Cortex of kidney (tissue), 1 donor: Measurements from ENCODE around the gene KRTAP5-6.
"Not testable (repeated sequence)": the region's sequence is repeated elsewhere in the genome, so short reads cannot be mapped to it uniquely, and the experiment has no call there.

Source experiments
- DNase-seq: peaks from one replicate; lab custom pipeline; 2025; lab: John Stamatoyannopoulos, UW

KRTAP5-6 gene

DNA sequence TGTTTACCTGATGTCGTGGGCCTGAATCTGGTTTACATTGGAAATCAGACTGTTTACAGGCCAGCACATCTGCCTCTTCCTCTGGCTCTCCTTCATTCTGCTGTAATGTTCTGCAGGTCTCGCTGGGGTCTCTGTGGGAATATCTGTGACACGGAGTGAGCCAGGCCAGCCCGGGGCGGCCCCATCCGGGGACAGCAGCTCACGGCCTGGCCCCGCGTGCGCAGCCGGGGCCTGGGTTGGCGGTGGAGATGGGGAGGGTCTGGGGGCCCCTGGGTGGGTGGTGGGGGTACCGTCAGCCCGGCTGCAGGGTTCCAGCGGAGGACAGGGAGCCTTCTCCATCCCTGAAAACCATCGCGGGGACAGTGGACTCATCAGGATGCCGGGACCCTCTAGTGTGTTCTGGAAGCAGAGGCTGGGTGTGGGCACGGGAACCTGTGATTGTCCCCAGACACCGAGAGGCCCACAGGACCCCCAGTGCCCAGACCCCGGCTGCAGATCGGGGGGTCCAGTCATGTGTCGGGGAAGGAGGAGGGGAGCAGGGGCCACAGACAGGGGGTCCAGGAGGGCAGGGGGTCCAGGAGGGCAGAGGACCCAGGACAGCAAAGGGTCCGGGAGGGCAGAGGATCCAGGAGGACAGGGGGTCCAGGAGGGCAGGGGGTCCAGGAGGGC is 13.0 kb upstream of the KRTAP5-6 start:
- not testable (repeated sequence) for DNase-seq

DNA sequence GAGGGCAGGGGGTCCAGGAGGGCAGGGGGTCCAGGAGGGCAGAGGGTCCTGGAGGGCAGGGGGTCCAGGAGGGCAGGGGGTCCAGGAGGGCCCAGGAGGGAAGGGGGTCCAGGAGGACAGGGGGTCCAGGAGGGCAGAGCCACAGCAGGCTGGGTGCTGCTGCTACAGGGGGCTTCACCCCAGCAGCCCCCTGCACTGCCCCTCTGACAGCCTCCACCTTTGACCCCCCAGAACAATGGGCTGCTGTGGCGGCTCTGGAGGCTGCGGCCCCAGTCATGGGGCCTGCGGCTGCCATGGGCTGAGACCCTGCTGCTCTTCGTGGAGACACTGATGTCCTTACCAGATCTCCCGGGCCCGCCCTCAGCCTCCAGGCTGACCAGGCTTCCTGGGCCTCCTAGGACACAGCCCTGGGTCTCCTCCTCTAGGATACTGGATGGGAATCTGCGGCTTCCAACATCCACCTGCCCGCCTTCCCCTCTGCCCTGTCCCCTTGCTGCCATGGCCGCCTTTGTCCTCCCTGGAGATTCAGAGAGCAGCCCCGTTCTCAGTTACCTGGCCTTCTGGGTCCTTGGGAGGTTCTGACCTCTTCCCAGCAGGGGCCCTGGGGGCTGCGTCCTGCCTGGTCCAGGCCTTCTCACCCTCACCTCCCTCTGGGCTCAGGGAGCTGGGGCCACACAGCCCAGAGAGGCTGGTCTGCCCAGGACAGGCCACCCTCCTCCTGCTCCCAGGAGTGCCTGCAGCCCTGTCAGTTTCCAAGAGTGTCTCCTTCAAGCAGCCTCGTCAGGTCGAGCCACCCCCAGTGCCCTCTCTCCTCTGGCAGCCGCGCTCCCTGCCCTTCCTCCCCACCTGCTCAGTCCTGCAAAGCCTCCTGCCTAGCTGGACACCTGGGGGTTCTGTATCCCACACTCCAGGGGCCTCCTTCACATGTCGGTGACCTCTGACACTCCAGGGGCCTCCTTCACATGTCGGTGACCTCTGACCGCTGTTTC is 11.8 kb upstream of the KRTAP5-6 start:
- not testable (repeated sequence) for DNase-seq

DNA sequence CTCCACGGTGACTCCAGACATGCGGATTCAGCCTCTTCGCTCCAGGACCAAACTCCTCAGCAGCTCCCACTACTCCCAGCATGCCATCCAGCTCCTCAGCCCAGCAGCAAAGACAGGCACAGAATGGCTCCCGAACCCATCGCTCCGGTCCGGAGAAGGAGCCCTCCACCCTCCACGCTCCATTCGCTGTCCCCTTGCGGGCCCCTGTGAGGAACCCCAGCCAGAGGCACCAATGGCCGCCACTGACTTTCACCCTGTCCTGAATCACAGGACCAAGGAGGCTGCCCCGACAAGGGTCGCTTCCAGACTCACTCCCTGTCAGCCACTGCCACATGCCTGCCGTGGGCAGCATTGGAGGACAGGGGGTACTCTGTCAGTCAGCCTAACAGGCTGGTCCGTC is 10.8 kb upstream of the KRTAP5-6 start:
- not testable (repeated sequence) for DNase-seq

DNA sequence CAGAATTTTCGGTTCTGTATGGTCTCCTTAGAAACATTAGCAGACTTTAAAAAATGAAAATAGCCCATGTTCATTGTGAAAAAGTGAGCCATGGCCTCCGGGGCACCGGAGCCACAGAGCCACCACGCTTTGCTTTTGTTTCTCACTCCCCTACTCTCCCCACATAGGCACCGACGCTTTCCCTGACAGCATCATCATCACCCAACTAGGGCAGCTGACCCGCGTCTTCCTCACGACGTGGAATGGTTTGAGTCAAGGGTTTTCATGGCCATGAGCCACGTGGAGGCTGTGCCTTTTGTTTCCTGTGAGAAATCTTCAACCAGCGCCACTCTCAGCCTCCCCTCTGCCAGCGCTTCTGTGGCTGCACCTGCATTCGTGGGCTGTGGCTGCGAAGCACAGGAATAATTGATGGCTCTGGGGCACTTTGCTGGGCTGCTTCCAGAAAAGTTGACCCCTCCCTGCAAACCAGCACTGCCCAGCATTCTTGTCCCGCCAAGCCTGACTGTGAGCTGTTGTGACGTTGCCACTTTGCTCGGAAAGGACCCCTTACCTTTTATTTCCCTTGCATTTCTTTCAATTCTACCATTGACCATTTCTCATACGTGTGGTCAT is 8.6 kb upstream of the KRTAP5-6 start:
- not testable (repeated sequence) for DNase-seq

DNA sequence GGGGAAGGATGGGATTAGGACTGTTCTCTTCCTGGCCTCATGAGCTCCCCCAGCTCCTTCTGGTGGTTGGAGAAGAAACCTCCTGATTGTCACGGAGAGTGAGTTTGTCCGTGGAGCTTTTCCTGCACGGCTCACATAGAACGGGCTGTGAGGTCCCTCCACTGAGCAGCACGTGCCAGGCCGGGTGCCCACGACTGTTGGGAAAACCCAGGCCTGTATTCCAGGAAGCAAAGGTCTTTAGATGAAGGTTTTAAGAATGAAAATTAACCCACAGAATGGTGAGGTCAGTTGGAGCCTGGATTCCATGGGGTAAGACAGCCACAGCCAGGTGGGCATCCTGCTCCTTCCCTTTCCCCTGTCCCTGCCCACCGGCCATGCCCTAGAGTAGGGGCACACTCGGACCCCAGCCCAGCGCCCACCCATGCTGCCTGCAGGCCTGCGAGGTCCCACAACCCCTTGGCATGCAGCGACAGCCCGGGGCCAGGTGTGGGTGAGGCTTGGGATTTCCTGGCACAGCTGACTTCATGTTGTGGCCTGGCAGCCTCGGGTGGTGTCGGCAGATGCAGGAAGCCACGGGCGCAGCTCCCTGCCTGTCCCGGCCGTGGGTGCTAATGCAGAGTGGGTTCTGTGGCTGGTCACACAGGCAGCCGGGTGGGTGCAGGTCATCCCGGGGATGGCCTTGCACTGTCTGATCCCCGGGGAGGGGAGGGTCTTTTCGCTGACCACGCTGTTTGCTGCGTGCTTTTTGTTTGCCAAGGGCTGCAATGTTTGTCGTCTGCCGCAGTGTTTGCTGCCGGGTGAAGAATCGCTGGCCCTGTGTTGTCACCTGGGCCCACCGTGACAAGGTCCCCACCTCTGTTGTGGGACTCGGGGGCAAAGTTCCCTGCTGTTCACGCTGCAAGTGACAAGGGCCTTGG is 7.5 kb upstream of the KRTAP5-6 start:
- DNase-seq, result not testable (repeated sequence)

DNA sequence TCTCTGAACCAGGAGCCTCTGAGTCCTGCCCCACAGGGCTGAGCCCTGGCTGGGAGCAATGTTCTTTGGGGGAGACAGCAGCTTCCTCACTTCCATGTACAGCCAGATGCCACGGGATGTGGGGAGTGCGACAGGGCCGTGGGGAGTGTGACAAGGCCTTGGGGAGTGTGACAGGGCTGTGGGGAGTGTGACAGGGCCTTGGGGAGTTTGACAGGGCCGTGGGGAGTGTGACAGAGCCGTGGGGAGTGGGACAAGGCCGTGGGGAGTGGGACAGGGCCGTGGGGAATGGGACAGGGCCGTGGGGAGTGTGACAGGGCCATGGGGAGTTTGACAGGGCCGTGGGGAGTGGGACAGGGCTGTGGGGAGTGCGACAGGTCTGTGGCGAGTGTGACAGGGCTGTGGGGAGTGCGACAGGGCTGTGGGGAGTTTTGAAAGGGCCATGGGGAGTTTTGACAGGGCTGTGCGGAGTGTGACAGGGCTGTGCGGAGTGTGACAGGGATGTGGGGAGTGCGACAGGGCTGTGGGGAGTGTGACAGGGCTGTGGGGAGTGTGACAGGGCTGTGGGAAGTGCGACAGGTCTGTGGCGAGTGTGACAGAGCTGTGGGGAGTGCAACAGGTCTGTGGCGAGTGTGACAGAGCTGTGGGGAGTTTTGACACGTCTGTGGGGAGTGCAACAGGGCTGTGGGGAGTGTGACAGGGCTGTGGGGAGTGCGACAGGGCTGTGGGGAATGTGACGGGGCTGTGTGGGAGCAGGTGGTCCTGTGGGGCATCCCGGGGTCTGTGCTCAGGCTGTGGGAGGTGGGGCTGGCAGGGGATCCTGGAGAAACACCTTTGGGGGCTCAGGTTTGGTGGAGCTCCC is 6.6 kb upstream of the KRTAP5-6 start:
- DNase-seq, result no peak

DNA sequence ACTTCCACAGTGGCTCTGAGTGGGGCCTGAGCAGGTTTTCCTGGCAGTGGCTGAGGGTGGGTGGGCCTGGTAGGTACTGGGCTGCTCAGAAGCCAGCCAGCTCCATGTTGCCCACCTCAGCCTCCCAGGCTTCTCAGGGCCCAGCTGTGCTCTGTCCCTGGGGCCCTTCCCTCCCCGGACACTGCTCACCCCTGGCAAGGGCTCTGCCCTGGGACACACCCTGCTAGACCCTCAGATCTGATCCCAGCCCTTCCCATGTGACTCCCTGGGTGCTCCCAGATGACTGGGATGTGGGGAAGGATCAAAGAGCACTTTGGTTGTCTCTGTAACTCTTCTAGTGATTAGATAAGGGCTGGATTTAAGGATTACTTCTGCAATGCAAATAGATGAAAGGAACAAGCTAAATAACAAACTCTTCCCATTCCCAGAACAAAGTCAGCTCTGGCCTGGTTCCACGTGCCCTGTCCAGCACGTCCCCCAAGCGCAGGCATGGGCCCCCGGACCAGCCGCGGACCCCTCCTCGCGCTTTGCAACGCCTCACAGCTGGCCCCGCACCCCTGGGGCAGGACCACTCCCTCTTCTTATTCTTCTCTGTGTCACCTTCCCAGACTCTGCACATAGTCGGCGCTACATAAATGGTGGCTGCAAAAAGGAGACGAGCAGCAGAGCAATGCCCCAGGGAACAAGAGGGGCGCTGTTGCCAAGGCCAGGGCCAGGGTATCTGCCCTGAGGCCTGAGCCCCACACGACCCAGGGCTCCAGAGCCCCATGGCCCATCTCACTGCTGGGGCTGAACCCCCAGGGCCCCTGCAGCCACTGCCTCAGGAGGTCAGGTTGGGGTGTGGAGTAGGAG is 5.7 kb upstream of the KRTAP5-6 start:
- DNase-seq, result no peak

DNA sequence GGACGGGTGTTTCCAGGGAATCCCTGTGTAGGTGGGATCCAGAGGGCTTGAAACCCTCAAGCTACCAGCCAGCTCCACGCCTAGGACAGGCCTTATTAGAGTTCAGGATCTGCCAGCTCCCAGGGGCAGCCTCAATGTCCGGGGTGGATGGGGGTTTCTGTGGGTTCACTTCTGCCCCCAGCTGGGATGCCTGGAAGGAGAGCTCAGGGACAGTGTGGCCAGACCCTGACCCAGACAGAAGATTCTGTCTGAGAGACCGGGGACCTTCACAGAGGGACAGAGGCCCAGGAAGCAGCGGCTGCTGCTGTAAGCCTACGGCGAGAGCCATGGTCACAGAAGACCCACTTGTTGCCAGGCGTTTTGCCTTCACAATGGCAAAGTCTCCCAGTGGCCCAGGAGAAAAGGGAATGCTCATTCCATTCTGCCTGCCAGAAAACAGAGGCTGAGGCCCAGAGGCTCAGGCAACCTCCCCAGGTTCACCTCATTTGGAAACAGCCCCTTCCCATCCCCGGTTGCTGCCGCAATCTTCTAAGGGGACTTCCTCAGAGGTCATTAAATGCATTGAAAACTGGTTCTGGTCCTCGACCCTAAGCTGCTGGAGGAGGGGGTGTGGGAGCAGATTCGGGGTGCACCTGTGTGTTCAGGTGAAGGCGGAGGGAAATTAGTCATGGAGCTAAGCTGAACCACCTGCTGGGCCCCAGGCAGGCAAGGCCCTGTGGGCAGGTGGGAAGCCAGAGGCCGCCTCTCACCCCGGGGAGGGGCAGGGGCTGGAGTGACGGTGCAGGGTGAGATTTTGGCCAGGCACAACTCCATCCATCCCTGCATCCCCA is 4.9 kb upstream of the KRTAP5-6 start:
- DNase-seq, result no peak

DNA sequence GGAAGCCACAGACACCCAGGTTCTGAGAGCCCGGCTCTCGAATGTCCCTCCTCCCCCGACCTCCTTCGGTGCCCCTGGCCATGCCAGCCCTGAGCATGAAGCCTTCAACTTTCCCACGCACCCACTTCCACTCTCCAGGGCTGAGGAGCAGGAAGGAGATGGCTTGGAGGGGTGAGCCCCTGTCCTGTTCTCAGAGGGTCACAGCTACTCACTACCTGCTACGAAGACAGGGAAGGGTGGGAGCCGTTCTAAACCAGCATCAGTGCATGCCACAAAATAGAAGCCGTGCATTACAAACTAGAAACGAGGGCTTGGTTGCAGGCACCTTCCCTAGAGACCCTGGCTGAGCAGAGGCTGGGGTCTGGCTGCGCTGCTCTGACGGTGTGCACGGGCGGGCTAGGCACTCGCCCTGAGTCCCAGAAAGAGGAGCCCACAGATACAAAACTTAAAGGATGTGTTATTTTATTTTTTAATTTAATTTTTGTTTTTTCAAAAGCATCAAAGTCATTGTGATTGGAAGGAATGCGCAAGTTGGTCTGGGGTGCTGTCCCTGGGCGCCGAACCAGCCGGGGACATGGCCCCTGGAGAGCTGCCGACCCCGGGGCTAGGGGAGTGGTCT is 4.2 kb upstream of the KRTAP5-6 start:
- no peak for DNase-seq

DNA sequence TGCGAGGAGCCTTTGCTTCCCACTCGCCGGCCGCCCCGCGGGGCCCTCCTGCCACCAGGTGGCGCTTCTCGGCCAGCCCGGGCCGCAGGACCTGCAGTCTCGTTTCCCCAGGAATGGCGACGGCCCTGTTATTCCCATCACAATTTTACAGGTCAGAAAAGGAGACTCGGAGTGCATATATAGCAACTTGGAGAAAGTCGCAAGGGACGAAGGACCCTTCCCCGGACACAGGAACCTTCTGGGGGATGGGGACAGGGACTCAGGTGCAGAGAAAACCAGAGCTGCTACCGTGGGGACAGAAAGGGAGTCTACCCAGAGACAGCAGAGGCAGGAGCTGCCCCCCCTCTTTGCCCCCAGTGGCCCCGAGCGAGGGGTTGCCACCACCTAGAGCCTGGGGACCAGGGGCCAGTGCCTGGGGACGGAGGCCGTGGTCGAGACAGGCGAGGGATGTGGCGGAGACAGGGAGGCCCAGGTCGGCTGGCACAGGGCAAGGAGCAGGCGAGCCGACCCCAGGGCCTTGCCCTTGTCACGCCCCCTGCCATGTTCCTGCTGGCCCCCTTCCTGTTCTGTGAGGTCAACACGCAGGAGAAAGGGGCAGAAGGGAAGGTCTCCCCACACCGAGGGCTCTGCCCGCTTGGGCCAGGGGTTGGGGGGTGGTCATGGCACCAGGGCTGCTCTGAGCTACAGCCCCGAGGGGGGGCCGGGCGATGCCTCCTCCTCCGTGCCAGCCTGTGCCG is 3.5 kb upstream of the KRTAP5-6 start:
- no peak for DNase-seq

DNA sequence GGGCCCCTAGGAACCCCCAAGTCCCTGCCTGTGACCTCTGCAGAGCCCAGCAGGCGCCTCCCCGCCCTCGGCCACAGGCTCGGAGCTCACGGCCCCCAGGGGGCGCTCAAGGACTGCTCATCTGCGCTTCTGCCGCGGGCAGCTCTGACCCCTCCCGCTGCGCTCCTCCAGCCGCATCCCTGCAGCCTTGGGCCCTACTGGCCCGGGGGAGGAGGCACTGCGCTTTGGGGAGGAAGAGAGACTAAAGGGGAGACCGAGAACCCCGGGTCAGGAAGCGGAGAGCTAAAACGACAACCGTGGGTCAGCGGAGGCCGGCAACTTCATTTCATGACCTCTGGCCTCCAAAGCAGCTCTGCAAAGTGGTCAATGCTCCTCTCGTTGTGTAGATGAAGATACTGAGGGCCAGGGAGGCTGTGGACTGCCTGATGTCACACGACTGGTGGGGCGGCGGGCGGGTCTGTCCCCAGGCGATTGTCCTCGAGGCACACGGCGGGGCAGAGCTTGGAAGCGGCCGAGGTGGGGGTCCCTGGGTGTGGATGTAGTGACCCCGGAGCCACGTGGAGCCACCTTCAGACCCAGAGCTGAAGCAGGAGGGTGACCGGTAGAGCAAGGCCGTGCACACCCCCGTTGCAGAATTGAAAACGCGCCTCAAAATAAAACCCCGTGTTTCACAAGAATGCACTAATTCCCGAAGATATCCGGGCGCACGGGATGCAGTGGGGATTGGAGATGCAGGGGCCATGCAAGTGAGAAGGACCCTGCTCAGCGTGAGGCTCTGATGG is 2.7 kb upstream of the KRTAP5-6 start:
- DNase-seq, result no peak

DNA sequence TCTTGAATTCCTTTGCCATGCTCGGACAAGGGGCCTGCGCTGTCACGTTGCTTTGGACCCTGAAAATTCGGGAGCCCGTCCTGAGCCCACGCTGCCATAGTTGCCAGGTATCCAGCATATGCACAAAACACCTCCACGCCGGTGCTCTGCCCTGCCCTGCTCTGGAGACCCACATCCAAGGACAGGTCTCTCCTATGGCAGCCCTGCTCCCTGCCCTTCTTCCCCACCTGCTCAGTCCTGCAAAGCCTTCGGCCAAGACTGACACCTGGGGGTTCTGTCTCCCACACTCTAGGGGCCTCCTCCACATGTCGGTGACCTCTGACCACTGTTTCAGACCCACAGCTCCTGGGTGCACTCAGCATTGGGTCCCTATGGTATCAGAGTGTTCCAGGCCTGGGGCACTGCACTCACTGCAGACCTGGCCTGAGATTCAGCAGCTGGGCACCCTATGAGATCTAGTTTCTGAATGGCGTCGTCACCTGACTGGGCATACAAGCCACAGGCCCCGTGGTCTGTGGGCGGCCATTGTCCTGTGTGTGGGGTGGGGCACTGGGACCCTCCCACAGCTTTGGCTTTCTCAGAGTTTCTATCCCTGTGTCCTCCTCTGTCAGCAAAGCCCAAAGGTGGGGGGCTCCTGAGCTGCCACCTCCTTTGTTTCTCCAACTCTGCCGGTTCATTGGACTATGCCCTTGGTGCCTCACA is 2.0 kb upstream of the KRTAP5-6 start:
- no peak for DNase-seq

DNA sequence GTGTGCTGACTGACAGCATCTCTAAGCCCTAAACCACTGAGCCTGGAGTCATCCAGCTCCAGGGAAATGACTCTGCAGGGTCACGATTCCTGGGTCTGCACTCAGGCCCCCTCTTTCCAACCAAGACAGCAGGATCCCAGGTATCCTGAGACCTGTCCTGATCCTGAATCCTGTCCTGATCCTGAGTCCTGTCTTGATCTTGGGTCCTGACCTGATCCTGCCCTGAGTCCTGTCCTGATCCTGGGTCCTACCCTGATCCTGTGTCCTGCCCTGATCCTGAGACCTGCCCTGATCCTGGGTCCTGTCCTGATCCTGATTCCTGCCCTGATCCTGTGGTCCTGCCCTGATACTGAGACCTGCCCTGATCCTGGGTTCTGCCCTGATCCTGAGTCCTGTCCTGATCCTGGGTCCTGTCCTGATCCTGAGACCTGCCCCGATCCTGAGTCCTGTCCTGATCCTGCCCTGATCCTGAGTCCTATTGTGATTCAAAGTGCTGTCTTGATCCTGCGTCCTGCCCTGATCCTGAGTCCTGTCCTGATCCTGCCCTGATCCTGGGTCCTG is 1.4 kb upstream of the KRTAP5-6 start:
- DNase-seq, result no peak

DNA sequence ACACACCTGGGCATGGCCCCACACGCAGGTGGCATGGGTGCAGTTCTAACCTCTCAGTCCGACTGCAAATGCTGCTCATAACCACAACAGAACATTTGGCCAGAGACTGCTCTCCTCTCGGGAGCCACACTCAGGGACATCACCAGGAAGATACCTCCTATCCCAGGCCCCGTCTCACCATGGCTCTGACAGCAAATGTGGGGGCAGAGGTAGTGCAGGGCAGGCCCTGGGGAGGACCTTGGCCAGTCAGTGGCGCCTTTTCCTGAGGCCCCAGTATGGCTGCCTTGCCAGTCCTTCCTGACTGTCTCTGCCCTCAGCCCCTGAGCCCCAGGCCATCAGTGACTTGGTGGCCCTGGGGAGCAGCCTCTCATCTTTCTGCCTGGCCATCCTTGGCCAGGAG is 2.8 kb downstream of the KRTAP5-6 start:
- no peak for DNase-seq

DNA sequence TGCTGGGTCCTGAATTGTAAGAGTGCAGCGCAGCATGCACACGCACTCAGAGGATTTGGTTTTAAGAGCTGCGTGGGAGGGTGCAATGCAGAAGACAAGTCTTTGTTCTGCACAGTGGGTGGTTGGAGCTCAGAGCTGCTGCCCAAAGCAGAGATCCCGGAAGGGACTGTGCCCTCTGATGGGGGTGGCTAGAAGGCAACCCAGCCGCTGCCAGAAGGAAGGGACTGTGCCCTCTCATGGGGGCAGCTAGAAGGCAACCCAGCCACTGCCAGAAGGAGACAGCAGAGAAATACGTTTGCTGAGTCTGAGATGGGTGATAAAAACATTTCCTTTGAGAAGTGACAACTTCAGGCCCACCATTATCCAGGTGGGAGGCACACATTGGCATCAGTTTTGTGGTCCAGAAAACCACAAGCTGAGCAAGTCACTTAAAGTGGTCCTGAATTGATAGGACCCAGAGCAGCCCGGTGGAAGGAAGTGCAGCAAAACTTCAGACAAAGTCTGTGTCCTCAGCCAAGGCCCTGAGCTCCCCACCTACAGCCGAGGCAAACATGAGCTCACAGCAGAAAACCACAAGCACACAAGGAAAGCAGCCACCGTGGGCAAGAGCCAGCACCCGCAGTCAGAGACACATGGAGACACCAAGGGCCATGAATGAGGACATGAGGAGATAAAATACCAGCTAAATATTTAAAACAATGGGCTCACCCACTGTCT is 4.3 kb downstream of the KRTAP5-6 start:
- no peak for DNase-seq
